Duodenal mucosa (tissue), 2 donors: ENCODE results near the gene PRSS53.

Experiments
- H3K27ac ChIP-seq: one replicate; pipeline ENCODE4 v1.7.0; 2013; ENCODE audit warnings: low read depth, low read length
- H3K27me3 ChIP-seq, 2 donors: one replicate each; pipeline ENCODE4 v1.7.0; 2013; ENCODE audit warnings: low read length in 2 of 2, control low read depth in 1 of 2; ENCODE audit not compliant: insufficient read depth in 2 of 2, control insufficient read depth in 1 of 2
- H3K36me3 ChIP-seq, 2 donors: one replicate each; pipeline ENCODE4 v1.7.0; 2013; ENCODE audit warnings: low read length in 2 of 2, control low read depth in 1 of 2; ENCODE audit not compliant: insufficient read depth in 2 of 2, control insufficient read depth in 1 of 2
- H3K4me1 ChIP-seq, 2 donors: one replicate each; pipeline ENCODE4 v1.7.0; 2013; ENCODE audit warnings: low read length in 2 of 2, control low read depth in 1 of 2; ENCODE audit not compliant: insufficient read depth in 2 of 2, control insufficient read depth in 1 of 2
- H3K4me3 ChIP-seq, 2 donors: one replicate each; pipeline ENCODE4 v1.7.0; 2013; ENCODE audit warnings: low read length in 2 of 2, low read depth in 1 of 2
- H3K9ac ChIP-seq, 2 donors: one replicate each; pipeline ENCODE4 v1.7.0; 2013; ENCODE audit warnings: low read length in 2 of 2, low read depth in 1 of 2
- H3K9me3 ChIP-seq, 2 donors: one replicate each; pipeline ENCODE4 v1.7.0; 2013; ENCODE audit warnings: low read length in 2 of 2, control low read depth in 1 of 2; ENCODE audit not compliant: control insufficient read depth in 1 of 2

PRSS53 gene

GRCh38 chr16:31078597-31079341 is 10.0 kb downstream of the PRSS53 start:
- no peak overlapping the region for H3K4me3 ChIP-seq
- no peaks in the 10 kb centered on the region for H3K27me3 ChIP-seq
- H3K27ac ChIP-seq: no peak overlapping the region
- H3K36me3 ChIP-seq: peaks cover 42 to 71% of the 10 kb centered on the region in 2 donors
- no peaks in the 10 kb centered on the region for H3K9me3 ChIP-seq
- no peak overlapping the region for H3K9ac ChIP-seq
- peaks cover 6 to 14% of the 10 kb centered on the region in 2 donors for H3K4me1 ChIP-seq

GRCh38 chr16:31077592-31078396 is 10.9 kb downstream of the PRSS53 start:
- Histone ChIP-seq H3K9me3 (no peaks in the 10 kb centered on the region), H3K4me3 (no peak overlapping the region), H3K27ac (no peak overlapping the region), H3K4me1 (peaks cover 6 to 15% of the 10 kb centered on the region in 2 donors), H3K9ac (no peak overlapping the region), H3K27me3 (no peaks in the 10 kb centered on the region), H3K36me3 (peaks cover 38 to 62% of the 10 kb centered on the region in 2 donors)

- no peaks in the 10 kb centered on the region for H3K9me3 ChIP-seq
- H3K4me3 ChIP-seq: no peak overlapping the region
- H3K27me3 ChIP-seq: no peaks in the 10 kb centered on the region
- peaks cover 38 to 59% of the 10 kb centered on the region in 2 donors for H3K36me3 ChIP-seq
- H3K9ac ChIP-seq: no peak overlapping the region
- H3K4me1 ChIP-seq: peaks cover 13 to 20% of the 10 kb centered on the region in 2 donors
- H3K27ac ChIP-seq: no peak overlapping the region
Observed at GRCh38 chr16:31077024-31077423, 11.7 kb downstream of the PRSS53 start.

GRCh38 chr16:31076319-31076718 is 12.4 kb downstream of the PRSS53 start:
- Histone ChIP-seq H3K4me3 (no peak overlapping the region), H3K36me3 (peaks cover 38 to 53% of the 10 kb centered on the region in 2 donors), H3K9ac (no peak overlapping the region), H3K9me3 (no peaks in the 10 kb centered on the region), H3K27me3 (no peaks in the 10 kb centered on the region), H3K27ac (no peak overlapping the region), H3K4me1 (peaks cover 18 to 24% of the 10 kb centered on the region in 2 donors)

GRCh38 chr16:31074814-31075183 is 13.9 kb downstream of the PRSS53 start:
- peak overlapping the region; percentile 92 to 95 for H3K9ac ChIP-seq
- peaks cover 18 to 24% of the 10 kb centered on the region in 2 donors for H3K4me1 ChIP-seq
- H3K27me3 ChIP-seq: no peaks in the 10 kb centered on the region
- peak overlapping the region; percentile 85 for H3K27ac ChIP-seq
- peak overlapping the region; percentile 100 for H3K4me3 ChIP-seq
- no peaks in the 10 kb centered on the region for H3K9me3 ChIP-seq
- H3K36me3 ChIP-seq: peaks cover 30 to 38% of the 10 kb centered on the region in 2 donors

GRCh38 chr16:31073970-31074813 is 14.6 kb downstream of the PRSS53 start, which contains the start of the genes ZNF646 and ZNF668:
ZNF646 (plus strand) TSS chr16:31074422; CDS start chr16:31076325, 1,903 bp downstream.
ZNF668 (minus strand) TSS chr16:31074240; CDS start chr16:31064459, 9,781 bp downstream.
- Histone ChIP-seq H3K36me3 (peaks cover 30 to 32% of the 10 kb centered on the region in 2 donors), H3K27me3 (no peaks in the 10 kb centered on the region), H3K4me1 (peaks cover 18 to 24% of the 10 kb centered on the region in 2 donors), H3K4me3 (peak within 1 kb of the TSS; percentile 100), H3K9ac (peak within 1 kb of the TSS; percentile 92 to 95), H3K9me3 (no peaks in the 10 kb centered on the region), H3K27ac (peak within 1 kb of the TSS; percentile 85)

- Histone ChIP-seq H3K27ac (peak overlapping the region; percentile 82), H3K27me3 (no peaks in the 10 kb centered on the region), H3K4me3 (peak overlapping the region; percentile 100), H3K9me3 (no peaks in the 10 kb centered on the region), H3K4me1 (peaks cover 18 to 24% of the 10 kb centered on the region in 2 donors), H3K9ac (peak overlapping the region; percentile 92 to 95), H3K36me3 (peaks cover 22 to 24% of the 10 kb centered on the region in 2 donors)
Observed at GRCh38 chr16:31073142-31073969, 15.4 kb downstream of the PRSS53 start.

GRCh38 chr16:31072540-31073141 is 16.1 kb downstream of the PRSS53 start:
- H3K9ac ChIP-seq: peak overlapping the region; percentile 92 to 95
- peak overlapping the region; percentile 100 for H3K4me3 ChIP-seq
- H3K9me3 ChIP-seq: no peaks in the 10 kb centered on the region
- no peaks in the 10 kb centered on the region for H3K27me3 ChIP-seq
- peaks cover 18 to 24% of the 10 kb centered on the region in 2 donors for H3K4me1 ChIP-seq
- no peak overlapping the region for H3K27ac ChIP-seq
- H3K36me3 ChIP-seq: peaks cover 15 to 17% of the 10 kb centered on the region in 2 donors

- H3K9ac ChIP-seq: peak overlapping the region; percentile 92 to 95
- H3K9me3 ChIP-seq: no peaks in the 10 kb centered on the region
- peak overlapping the region; percentile 100 for H3K4me3 ChIP-seq
- peaks cover 18 to 24% of the 10 kb centered on the region in 2 donors for H3K4me1 ChIP-seq
- no peaks in the 10 kb centered on the region for H3K27me3 ChIP-seq
- peaks cover 9% of the 10 kb centered on the region in 2 donors for H3K36me3 ChIP-seq
- no peak overlapping the region for H3K27ac ChIP-seq
Observed at GRCh38 chr16:31071861-31072260, 16.9 kb downstream of the PRSS53 start.
